Activated T-cell treated with anti-CD3 and anti-CD28 coated beads for 1 hour (primary cell): ENCODE results near the gene ARID5B.

ENCODE experiments used
- DNase-seq: peaks from one replicate; pipeline ENCODE4 v3.0.0-alpha.2; 2020; ENCODE audit warnings: low read depth

The ARID5B gene

GRCh38 chr10:61937631-61938351 is 36.3 kb downstream of the ARID5B start:
- DNase-seq, result no peak

DNA sequence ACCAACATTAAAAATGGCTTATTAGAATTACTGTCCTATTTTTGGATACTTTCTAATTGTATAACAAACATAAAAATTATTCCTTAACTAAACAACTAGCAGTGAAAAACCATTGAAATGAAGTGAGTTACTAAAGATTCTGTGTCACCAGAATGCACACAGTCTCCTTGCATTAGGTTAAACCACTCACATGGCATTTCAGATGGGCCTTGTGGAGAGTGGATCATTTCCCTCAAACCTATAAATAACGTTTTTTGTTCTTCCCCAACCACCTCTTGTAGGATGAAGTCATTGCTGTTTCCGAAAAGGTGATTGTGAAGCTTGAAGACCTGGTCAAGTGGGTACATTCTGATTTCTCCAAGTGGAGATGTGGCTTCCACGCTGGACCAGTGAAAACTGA is 38.4 kb downstream of the ARID5B start:
- DNase-seq, result no peak

GRCh38 chr10:61941202-61941681 is 39.7 kb downstream of the ARID5B start:
- no peak for DNase-seq

DNA sequence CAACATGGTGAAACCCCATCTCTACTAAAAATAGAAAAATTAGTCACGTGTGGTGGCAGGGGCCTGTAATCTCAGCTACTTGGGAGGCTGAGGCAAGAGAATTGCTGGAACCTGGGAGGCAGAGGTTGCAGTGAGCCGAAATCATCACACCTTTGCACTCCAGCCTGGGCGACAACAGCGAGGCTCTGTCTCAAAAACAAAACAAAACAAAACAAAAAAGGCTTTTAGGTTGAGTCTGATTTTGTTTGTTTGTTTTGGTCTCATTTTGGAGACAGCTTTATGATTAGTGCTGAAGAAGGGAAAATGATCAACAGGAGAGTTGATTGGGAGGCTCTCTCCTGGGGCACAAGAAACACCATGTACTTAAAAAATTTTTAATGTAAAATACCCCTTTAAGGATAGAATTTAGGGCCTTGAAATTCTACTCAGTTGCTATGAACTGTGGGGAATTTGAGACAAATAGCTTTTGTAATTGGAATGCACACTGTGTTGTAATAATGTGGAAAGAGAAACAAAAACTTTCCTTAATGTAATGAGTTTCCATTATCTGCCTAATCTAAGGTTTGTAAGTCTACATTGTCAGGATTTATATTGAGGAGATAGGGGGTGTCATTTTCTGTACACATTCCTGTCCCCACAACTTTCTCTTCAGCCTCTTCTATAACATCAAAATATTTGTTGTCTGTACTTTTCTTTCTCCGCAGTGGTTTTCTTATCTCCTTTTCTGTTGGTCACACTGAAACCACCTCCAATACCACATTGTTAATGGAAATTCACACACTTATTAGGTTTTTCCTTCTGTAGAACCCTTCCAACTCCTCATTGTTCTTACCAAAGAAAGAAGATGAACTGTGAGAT is 41.3 kb downstream of the ARID5B start:
- DNase-seq, result no peak

DNA sequence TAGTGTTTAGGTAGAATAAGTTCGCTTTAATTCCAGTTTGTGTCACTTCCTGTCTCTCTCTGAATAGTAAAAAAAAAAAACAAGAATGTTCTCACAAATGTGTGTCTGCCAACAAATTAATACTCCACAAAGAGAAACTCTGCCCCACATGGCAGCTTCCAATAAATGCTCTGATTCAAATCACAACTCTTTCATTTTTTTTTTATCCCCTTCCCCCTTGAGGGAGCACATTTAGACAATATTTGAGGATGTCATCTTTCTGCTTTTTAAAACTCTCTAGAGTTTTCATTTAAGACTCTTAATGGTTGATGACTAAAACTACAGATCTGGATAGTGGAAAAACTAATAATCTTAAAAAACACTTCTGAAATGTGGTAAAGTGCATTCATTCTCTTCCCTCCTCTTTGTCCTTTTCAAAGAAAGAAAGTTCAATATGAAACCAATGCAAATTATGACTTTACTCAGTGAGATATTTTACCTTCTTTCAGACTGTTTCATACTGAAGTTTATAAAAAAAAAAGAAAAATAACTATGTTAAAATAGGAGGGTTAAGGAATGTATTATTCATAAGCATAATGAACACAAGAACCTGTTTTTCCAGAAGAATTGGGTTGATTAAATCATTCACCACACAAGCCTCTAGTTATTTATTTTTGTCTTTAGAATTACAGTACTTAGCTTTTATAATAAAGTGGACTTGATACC is 42.3 kb downstream of the ARID5B start:
- DNase-seq, result no peak

DNA sequence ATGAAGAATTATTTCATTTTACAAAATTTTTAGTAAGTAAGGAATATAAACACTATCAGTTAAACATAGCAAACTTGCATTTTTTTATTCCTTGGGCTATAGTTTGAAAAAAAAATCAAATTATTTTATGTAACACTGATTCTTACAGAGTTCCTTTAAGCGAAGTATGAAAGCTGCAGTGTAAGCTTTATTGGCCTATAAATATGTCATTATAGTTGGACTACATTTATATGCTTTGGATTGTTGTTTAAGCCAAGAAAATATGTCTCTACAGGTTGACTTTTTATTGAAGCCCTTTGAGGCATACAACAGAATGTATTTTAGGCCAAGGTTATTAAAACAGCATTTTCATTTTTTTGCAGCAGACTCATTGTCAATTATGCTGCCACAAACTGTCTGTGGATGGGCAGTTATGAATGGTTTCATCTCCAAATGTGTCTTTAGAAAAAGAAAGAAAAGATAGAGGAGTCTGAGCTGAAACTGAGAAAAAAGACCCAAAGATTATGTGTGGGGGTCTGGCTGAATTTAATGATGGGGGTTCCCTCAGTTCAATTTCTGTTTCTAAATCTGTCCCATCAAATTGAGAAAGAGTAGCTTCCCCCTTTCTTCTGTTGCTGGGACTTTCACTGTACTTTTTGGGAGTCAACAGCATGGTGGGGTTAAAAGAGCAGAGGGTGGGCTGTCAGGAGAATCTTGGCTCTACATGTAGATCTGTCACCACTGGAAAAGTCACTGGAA is 43.1 kb downstream of the ARID5B start:
- DNase-seq, result no peak

DNA sequence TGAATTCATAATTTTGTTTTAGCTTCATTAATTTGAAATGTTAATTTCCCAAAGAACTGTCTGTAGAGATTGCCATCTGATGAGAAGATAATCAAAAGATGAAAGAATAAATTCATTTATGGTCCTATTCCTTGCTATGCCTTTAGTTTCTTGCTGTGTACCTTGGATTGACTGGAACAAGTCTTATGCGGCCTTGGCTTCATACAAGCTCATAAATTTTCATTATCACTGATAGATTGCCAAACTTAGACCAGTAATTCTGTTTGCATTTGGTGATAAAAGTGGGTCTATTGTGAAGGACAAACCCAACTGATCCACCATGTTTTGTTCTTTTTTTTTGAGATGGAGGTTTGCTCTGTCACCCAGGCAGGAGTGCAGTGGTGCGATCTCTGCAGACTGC is 48.2 kb downstream of the ARID5B start:
- DNase-seq, result no peak

GRCh38 chr10:61950449-61951143 is 49.1 kb downstream of the ARID5B start:
- DNase-seq, result no peak

DNA sequence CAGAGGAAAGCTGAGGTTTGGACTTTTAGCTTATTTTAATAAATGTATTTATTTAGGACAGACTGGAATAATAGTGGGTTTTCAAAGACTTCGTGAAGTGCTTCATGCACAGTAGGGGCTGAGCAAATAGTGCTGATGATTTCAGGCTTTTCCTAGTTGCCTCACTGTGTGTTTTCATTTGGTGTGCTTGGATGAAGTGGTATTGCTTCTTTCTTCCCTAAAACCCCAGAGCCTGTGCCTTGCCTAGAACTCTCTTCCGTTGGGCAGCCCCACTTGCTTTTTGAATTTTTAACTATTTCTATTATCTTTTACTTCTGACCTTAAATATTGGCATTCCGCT is 49.6 kb downstream of the ARID5B start:
- DNase-seq, result no peak

GRCh38 chr10:61952028-61952674 is 50.7 kb downstream of the ARID5B start:
- DNase-seq, result no peak

DNA sequence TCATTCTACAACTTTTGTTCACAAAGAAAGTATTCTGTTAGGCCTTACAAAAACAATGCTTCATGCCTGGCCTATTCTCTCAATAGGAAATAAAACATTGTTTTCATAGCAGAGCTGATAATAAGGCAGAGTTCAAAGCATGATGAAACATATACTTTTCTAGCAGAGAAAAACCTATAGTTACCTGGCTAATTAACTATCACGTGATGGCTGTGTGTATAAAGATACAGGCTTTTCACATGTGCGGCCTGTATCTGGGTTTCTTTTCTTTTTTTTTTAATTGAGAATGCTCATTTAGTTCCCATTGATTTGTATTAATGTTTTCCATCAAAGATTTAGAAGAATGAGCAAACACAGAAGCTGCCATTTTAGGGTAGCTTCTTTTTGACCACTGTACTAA is 51.7 kb downstream of the ARID5B start:
- no peak for DNase-seq

DNA sequence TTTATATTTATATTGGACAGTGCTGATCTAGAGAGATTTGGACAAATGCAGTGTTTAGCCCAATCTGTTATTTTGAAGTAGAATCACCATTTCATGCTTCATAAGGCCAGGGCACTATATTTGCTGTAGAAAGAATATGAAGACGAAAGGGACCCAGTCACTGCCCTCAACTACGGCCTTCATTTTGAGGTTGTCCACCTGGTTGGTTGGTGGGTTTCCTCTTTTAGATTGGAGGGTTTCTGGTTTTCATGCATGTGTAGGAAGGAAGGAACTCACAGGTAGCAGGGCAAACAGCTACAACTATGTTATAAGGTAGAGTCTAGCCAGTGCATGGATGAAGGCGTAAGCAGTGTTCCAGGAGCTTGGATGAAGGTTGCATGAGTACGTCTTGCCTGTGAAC is 56.3 kb downstream of the ARID5B start:
- no peak for DNase-seq

DNA sequence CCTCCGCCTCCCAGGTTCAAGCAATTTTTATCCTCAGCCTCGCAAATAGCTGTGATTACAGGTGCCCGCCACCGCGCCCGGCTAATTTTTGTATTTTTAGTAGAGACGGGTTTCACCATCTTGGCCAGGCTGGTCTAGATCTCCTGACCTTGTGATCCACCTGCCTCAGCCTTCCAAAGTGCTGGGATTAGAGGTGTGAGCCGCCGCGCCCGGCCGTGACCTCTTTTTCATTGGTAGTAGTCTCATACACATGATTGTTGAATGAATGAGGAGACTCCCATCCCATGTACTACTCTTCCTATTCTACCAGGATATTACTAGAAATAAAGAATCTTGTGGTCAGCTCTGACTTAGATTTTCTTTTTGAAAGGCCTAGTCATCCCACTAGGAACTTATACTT is 56.8 kb downstream of the ARID5B start:
- DNase-seq, result no peak

DNA sequence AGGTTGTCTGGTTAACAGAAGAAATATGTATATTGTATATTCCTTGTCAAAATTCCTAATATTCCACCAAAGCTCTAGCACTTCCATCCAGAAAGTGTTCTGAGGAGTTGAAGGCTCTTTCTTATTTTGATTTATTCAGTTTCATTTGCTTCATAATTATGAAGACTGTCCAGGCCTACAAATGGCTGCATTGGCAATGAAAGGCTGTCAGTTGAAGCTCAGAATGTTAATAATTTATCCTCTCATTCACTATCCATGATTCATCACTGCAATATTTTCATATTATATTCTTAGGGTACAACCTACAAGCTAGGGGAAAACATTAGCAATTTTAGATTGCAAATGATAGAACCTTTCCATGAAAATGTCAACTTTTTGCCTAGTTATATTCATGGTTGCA is 57.3 kb downstream of the ARID5B start:
- DNase-seq, result no peak

GRCh38 chr10:61959814-61960213 is 58.3 kb downstream of the ARID5B start:
- DNase-seq, result no peak

DNA sequence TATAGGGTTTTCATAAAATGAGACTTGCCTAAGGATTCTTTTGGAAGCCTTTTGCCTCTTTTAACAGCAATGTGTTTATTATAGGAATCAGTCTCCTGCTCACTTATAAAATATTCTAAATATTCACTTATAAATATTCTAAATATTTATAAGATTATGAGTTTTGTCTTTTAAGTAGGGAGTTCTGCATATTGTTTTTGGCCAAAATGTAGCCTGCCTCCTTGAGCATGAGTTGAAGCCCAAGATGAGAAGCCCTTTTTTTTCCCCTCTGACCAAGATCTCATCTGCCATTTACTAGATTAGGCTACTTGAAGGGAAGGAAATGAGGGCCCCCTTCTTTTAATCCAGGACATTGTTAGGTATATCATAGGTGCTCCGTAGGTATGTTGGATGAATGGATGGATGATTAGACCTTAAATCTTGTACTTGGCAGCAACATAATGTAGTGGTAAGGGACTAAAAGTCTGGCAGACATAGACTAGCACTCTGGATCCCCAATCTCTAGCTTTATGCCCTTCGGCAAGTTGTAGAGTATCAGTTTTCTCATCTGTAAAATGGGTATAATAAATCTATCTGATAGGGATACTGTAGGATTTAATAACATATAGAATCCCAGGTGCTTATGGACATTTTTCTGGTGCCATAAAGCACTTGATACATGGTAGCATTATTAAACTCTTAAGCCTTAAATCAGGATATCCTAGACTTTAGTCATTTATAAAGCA is 59.1 kb downstream of the ARID5B start:
- no peak for DNase-seq

GRCh38 chr10:61961278-61961677 is 59.8 kb downstream of the ARID5B start:
- DNase-seq, result no peak

DNA sequence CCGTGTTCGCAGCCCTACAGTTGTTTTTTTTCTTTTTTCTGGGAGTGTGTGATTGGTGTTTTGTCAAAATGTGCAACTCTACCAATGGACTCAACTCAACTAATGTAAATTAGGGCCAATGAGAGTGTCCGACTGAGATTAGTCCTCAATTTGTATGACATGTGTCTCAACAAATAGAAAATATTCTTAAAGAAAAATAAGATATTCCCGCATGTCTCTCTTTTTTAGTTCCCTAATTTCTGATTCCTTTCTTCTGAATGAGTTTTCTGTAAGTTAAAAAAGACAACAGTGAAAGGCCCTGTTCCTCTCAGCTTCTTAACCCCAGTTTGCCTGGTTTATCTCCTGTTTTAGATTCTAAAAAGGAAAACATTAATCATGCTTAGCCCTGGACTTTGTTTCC is 61.5 kb downstream of the ARID5B start:
- DNase-seq, result no peak

GRCh38 chr10:61963669-61964058 is 62.2 kb downstream of the ARID5B start:
- no peak for DNase-seq

DNA sequence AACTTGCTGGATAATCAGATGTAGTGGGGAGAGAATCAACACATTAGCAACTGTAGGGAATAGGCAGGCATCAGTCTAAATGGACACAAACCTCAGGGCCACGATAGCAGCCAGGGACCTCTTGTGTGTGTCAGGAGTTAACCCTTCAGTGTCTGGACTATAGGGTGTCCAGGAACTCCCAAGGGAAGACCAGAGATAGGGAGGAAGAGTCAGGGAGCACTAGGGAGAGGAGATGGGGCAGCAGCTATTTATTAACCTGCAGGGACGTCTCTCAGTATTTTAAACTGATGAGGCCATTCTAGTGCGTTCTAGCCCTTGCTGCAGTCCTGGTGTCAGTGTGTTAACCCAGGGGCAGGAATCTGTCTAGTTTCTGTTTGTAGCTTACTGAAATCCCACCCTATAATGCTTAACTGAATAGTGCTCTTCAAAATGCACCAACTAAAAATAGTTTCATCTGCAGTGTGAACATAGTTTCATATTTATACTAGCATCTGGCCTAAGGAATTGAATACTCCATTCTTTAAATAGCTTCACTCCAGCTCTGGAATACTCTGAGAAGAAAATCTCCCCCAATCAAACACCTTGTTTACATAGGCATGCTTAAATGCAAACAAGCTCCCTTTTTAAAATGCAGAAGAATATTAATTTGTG is 62.7 kb downstream of the ARID5B start:
- DNase-seq, result no peak
